ENCODE data around the gene COBL.

Gene COBL

DNA sequence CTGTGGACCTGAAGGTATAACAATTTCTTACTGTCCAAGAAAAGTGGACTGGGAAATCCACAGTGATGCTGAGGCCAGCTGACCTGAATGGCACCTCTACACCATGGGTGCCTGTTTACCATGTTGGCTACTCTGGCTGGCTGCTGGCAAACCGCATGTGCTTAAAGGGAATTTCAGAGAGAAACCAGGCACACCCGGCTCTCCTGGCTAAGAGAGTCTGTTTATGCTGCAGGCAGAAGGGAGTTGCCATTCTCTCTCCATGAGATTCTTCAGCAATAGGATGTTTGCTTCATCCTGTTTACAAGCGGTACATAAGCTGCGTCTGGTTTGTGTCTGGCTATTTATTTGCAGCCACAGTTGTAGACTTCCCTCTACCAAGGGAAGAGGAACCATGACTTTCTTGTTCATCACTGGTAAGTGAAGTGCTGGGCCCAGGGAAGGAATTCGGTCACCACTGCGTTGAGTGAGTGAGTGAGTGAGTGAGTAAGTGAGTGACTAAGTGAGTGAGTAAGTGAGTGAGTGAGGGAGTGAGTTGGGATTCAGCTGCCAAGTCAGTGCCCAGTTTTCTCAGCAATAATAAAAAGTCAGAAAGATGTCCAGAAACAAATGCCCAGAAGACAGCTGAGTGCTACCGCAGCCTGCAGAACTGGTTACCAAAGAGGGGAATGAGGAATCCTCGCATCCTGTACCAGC lies 90.4 kb downstream of the COBL start:
- in situ Hi-C loops (cut with HindIII; ENCODE audit: low pct_ligation_motif_present, low sequenced_read_pairs) = no loop called here

DNA sequence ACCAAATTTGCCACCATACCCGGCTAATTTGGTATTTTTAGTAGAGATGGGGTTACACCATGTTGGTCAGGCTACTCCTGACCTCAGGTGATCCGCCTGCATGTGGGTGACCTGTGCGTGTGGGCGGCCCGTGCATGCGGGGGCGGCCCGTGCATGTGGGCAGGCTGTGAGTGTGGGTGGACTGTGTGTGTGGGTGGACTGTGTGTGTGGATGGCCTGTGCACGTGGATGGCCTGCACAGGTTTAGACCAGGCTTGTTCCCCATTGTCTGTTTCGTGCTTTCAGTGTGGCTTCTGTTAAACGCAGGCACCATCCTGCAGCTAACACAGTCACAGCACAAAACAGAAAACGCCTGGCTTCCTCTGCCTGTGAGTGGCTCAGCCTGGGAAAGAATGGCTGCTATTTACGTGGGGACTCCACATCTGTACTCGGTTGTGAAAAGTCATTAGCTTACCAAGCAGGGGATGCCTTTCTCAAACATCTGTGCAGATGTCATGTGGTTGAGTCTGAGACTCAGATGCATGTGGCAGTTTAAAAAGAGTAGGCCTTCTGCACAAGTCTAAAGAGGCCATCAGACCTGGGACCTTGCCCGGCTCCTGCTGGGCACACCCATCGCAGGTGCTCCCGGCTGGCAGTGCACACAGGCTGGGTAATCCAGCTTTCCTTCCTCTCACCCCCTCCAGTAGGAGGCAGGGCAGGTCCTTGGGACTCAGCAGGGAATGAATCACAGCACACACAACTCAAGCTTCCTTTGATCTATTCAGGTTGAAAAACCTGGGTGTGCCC lies 91.6 kb downstream of the COBL start:
- H3K36me3 ChIP-seq (replicated peaks) = no peaks in the 10 kb centered on the region
- in situ Hi-C loops (cut with HindIII; ENCODE audit: low pct_ligation_motif_present, low sequenced_read_pairs) = no loop called here
- TF ChIP-seq, protein P1, sequence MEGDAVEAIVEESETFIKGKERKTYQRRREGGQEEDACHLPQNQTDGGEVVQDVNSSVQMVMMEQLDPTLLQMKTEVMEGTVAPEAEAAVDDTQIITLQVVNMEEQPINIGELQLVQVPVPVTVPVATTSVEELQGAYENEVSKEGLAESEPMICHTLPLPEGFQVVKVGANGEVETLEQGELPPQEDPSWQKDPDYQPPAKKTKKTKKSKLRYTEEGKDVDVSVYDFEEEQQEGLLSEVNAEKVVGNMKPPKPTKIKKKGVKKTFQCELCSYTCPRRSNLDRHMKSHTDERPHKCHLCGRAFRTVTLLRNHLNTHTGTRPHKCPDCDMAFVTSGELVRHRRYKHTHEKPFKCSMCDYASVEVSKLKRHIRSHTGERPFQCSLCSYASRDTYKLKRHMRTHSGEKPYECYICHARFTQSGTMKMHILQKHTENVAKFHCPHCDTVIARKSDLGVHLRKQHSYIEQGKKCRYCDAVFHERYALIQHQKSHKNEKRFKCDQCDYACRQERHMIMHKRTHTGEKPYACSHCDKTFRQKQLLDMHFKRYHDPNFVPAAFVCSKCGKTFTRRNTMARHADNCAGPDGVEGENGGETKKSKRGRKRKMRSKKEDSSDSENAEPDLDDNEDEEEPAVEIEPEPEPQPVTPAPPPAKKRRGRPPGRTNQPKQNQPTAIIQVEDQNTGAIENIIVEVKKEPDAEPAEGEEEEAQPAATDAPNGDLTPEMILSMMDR (IDR thresholded peaks at IDR 0.05; ENCODE audit: low read depth, low read length, missing control alignments) = peak; percentile 32
- H3K4me3 ChIP-seq (ENCODE audit: low read depth, low read length) = no peak overlapping the region
- no peak overlapping the region for H3K27ac ChIP-seq
- no peaks in the 10 kb centered on the region for H3K27me3 ChIP-seq (replicated peaks)
- DNase-seq = no peak

More for the DNA sequence above, 90.4 kb downstream of the COBL start:
- Histone ChIP-seq H3K27me3 (replicated peaks) (no peaks in the 10 kb centered on the region), H3K36me3 (replicated peaks) (no peaks in the 10 kb centered on the region), H3K27ac (no peak overlapping the region), H3K4me3 (ENCODE audit: low read depth, low read length) (no peak overlapping the region)
- TF ChIP-seq, protein P1 (IDR thresholded peaks at IDR 0.05; ENCODE audit: low read depth, low read length, missing control alignments) = no peak
- DNase-seq = no peak

DNA sequence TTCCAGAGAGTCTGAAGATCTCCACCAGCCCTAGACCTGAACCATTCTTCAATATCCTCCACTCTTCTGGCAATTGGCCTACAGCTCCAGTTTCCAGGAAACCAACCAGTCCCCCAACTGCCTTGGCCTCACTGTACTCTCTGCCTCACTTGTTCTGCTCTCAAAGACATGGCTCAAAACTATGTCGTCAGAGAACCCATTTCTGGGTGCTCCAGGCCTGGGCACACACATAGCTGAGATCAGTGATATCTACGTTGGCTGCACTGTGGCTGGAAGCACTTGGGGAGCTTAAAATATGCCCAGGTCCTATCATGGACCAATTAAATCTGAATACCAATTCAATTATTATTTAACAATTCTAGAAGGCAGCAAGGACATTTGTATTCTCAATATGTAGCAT lies 93.1 kb downstream of the COBL start:
- TF ChIP-seq, protein P1 (IDR thresholded peaks at IDR 0.05; ENCODE audit: low read depth, low read length, missing control alignments) = no peak
- in situ Hi-C loops (cut with HindIII; ENCODE audit: low pct_ligation_motif_present, low sequenced_read_pairs) = no loop called here
- no peaks in the 10 kb centered on the region for H3K27me3 ChIP-seq (replicated peaks)
- H3K27ac ChIP-seq = no peak overlapping the region
- H3K36me3 ChIP-seq (replicated peaks) = no peaks in the 10 kb centered on the region
- no peak overlapping the region for H3K4me3 ChIP-seq (ENCODE audit: low read depth, low read length)
- DNase-seq = no peak

DNA sequence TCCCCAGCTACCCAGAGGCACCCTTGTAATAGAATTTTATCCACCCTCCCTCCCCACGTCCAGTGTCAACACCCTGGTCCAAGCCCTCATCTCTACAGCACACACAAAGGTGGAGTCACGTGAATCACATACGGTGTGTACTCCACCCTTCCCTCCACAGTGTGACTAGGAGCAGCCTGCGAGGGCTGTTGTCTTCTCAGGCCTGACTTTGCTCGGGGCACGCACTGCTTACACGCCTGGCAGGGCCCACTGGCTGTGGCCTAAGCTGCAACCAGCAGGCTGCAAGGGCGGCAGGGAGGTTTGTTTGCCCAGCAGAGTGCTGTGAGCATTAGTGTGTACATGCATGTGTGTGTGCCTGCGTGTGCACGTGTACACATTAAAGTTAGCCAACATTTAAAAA lies 93.7 kb downstream of the COBL start:
- no peaks in the 10 kb centered on the region for H3K27me3 ChIP-seq (replicated peaks)
- no peak overlapping the region for H3K27ac ChIP-seq
- TF ChIP-seq, protein P1 (IDR thresholded peaks at IDR 0.05; ENCODE audit: low read depth, low read length, missing control alignments) = no peak
- no peak for DNase-seq
- no peaks in the 10 kb centered on the region for H3K36me3 ChIP-seq (replicated peaks)
- in situ Hi-C loops (cut with HindIII; ENCODE audit: low pct_ligation_motif_present, low sequenced_read_pairs) = no loop called here
- H3K4me3 ChIP-seq (ENCODE audit: low read depth, low read length) = no peak overlapping the region

DNA sequence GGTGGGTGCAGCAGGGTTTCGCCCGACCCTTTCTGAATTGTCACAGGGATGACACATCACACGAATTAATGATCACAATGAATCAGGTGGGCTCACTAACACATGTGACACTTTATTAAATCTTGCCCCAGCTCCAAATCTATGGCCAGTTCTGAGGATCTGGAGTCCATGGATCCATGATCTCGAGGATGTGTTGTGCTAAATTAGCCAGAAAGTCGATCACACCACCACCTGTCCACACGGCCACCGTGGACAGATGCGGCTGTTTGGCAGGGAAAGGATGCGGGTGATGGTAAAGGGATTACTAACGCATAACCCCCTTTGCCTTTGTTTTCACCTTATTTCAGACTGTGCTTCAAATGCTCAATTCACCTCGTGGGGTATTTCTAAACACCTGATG lies 96.4 kb downstream of the COBL start:
- Histone ChIP-seq H3K27me3 (replicated peaks) (no peaks in the 10 kb centered on the region), H3K27ac (no peak overlapping the region), H3K4me3 (ENCODE audit: low read depth, low read length) (no peak overlapping the region), H3K36me3 (replicated peaks) (no peaks in the 10 kb centered on the region)
- in situ Hi-C loops (cut with HindIII; ENCODE audit: low pct_ligation_motif_present, low sequenced_read_pairs) = no loop called here
- DNase-seq = no peak
- TF ChIP-seq, protein P1 (IDR thresholded peaks at IDR 0.05; ENCODE audit: low read depth, low read length, missing control alignments) = no peak

Measured in brain microvascular endothelial cell (primary cell).